HG02588 (cell line): ENCODE data around the gene CHRNA5.
"Not testable (repeated sequence)": the region's sequence is repeated elsewhere in the genome, so short reads cannot be mapped to it uniquely, and the experiment has no call there.

ENCODE experiments used
- ATAC-seq: cut with Tn5 transposase; IDR thresholded peaks from one replicate; pipeline ENCODE4 v1.9.1; 2021; ENCODE audit warnings: mild to moderate bottlenecking, moderate library complexity; ENCODE audit not compliant: unreplicated experiment

Gene CHRNA5

DNA sequence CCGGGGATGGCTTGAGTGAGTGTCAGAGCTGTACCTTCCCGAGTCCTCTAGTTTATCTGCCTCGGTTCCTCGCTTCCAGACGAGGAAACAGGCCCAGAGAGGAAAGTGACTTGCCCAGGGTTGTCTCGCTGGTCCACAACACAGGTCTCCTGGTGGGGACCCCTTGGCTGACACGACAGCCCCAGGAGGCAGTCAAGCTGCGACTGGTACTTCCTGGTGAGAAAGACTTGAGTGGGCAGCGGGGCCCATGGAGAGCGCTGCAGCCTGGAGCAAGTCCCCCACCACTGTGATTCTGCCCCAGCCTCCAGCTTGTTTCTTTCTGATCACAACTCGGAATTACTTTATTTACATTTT, 600 bp upstream of the CHRNA5 start:
- peak; percentile 3 for ATAC-seq

DNA sequence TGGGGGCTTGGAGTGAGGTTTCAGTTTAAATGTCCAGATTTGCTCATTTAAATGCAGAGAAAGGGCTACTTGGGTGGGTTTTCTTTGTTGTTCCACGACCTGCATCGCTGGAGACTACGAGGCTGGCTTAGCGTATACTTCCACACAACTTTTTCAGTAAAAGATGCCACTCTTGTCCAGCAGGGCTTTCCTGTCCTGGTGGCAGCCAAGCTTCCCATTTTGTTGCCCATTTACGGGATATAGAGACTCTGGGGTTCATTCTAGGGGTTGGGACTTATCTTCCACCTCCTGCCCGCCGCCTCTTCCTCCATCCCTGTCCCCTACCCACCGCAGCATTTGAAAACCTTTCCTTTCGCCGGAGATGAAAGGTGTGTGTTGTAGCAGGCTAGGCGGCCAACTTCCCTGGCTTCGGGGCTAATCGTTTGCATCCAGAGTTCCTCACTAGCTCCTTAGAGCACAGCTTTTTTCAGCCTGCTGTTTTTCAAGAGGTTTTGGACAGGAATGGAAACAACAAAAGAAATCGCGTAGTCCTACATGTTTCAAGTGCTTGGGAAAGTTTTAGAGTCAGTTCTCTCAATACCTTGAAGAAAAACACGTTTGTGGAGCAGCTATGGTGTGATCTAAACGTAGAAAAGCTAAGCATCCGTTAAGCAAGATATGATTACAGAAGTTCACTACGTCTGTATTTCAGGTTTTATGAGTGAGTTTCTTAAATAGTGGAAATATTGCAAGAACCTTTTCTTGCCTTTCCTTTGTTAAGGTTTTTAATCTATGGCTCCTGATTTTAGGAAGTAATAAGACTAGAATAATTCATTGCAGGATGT, 843 bp downstream of the CHRNA5 start:
- peak; percentile 13 for ATAC-seq

DNA sequence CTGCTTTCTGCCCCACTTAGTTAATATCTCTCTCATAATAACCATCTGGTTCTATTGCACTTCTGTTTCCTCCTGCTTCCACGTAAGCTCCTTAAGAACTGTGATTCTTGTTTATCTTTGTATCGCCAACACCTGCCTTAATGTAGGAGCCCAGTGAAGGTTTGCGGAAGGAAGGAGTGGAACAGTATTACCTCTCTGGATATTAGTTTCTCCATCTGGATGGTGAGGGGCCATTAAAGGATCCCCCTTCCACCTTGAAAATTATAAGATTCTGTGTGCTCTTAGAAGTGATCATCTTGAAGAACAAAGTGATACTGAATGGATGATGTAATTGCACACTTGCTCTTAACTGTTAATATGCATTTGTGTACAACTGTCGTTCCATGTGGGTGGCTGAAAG, 2.2 kb downstream of the CHRNA5 start:
- no peak for ATAC-seq

DNA sequence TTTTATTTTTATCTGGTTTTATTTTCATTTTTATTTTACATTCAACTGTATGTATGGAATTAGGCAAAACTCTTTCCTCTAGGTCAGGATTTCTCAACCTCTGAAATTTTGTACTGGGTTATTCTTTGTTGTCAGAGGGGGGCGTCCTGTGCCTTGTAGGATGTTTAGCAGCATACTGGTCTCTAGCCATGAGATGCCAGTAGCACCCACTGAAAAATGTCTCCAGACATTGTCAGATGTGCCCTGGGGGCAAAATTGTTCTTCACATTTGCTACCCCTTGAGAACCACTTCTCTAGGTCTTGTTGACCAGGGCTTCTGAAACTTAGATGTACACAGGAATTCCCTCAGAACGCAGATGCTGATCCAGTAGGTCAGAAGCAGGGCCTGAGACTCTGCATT, 5.4 kb downstream of the CHRNA5 start:
- no peak for ATAC-seq

DNA sequence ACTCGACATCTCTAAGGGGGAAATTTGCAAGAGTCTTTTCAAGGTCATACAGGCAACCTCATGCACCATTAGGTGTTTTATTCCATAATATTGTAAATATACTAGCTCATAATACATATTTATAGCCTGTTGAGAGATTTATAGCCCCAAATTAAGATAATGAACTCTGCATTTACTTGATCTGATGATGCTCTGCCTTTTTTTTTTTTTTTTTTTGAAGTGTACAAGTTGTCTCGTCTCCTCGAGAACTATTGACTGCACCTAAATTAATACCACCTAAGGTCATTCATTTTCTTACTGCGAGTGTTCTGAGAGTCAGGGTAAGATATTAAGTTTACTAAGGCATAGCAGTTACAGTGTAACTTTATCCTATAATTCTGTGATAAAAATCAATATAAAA, 6.1 kb downstream of the CHRNA5 start:
- ATAC-seq = no peak

DNA sequence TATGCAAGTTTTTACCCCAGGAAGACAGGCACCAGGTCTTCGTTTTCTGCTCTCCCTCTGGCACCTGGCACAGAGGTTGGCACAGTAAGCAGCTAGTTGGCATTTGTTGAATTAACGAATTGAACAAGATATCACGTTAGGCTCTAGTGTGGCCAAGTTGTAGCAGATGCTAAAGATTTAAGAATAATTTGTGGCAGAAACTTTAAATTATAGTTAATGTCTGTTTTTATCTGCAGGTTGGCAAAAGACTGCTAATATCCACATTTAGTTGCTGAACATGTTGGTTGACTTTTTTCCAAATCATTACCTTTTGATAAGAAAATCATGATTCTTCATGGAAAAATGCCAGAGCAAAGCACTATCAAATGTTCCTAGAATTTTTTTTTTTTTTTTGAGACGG, 8.1 kb downstream of the CHRNA5 start:
- ATAC-seq = no peak

DNA sequence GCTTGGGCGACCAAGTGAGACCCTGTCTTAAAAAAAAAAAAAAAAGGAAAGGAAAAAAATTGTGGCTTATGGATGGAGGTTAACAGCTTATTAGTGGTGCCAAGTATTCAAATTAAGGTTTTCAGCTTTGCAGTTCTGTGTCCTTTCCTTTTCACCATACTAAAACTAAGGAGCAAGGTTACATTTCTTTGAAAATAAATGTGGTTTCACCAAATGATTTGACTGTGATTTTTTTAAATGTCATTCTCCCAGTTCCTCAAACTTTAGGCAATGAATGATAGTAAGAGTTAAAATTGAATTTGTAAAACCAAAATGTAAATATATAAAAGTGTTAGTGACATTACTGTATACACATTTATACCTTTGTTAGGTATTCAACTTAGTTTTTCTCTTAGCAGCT, 9.6 kb downstream of the CHRNA5 start:
- ATAC-seq = no peak

DNA sequence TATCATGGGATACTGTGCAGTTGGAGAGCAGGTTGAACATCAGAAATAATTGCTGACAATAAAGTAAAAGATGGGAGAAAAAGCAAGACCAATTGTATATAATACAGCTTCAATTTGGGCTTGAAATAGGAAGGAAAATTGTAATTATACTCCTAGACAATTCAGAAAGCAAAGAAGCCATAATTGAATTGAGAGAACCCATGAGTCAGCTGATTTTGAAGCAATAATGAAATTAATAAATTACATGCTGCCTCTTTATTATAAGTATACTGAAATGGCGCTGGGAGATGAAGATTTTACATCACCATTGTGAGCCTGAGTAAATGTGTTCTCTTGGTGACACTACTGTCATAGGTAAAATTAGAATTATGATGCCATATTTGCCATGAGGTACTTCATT, 32.3 kb downstream of the CHRNA5 start:
- ATAC-seq = no peak

DNA sequence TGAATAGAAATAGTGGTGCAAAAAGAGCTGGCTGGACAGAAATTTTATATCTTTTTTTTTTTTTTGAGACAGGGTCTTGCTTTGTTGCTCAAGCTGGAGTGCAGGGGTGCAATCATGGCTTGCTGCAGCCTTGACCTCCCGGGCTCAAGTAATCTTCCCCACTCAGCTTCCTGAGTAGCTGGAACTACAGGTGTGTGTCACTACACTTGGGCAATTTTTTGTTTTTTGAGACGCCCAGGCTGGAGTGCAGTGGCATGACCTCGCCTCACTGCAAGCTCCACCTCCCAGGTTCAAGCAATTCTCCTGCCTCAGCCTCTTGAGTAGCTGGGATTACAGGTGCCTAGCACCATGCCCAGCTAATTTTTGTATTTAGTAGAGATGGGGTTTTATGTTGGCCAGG, 33.0 kb downstream of the CHRNA5 start:
- no peak for ATAC-seq

DNA sequence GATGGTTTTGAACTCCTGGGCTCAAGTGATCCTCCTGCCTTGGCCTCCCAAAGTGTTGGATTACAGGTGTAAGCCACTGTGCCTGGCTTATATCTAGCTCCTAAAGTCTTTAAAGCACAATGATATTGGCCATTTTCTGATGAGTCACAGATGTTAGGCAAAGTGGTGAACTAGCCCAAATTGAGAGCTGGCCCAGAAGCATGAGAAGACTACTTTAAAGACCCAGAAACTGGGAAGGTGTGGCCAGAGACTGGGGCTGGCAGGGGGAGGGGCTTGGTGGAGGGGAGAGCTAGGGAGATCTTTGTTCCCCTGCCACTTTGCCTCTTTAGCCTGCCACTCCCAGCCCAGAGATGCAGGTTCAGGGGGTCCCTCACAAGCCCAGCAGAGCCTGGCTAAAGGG, 33.9 kb downstream of the CHRNA5 start:
- ATAC-seq = no peak

DNA sequence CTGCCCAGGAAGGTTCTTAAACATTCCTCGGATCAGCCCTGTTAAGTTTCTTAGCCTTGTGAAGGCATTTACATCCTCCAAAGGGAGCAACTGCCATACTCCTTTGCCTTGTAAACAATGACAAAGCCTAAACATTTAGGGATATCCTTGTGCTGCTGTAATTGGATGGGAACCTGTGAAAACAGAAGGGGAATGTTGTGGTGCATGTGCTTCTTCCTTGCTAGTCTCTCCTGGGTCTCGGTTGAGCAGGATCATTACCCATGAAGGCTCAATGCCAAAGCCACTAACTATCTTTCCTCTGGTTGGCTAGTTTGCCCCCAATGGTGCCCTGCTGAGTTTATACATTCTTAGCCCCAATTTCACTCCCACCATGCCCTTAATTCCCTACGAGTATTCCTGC, 38.1 kb downstream of the CHRNA5 start:
- no peak for ATAC-seq

DNA sequence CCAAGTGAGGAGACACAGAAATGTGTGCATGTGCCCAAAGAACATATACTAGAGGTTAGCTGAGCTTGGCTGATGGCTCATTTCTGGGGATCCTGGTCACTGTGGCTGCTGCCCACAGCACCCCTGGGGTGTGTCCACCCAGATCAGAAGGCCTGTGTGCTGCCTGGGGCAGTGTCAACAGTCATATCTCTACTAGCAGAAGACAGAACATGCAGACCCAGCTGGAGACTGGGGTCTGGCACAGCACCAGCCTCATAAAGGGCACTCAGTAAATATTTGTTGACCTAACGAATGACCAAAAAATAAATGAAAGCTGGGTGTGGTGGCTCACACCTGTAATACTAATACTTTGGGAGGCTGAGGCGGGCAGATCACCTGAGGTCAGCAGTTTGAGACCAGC, 39.1 kb downstream of the CHRNA5 start:
- ATAC-seq = no peak

DNA sequence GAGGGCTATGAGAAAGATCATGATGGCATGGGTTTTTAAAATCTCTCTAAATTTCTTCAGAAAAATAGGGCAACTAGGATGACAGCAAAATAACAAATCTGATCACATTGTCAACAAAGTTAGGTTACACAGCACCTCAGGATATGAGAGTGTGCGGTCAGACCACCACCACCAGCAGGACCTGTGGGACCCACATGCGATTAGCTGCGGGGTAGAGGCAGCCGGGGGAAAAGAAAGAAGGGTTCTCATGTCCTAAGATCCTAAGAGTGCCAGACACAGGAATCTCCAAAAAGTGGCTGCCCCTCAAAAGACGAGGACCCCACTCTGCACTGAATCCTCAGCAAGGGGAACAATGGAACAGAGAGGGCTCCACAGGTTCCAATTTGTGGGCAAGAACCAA, 39.9 kb downstream of the CHRNA5 start:
- ATAC-seq = no peak

DNA sequence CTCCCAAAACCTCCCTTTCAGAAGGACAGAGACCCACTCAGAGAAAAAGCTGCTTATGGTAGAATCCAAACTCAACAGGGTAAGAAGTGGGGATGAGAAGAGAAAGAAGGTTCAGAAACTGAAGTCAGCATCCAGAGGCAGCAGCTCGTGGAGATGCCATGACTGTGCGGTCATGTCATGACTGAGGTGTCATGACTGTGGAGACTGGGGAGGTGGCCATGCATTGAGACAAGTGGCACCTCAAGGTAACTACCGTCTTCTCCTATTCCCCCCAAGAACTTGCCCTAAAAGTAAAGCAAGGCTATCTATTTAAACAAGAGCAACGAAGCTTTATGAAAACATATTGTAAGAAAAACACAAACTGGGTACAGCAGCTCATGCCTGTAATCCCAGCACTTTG, 40.4 kb downstream of the CHRNA5 start:
- no peak for ATAC-seq

DNA sequence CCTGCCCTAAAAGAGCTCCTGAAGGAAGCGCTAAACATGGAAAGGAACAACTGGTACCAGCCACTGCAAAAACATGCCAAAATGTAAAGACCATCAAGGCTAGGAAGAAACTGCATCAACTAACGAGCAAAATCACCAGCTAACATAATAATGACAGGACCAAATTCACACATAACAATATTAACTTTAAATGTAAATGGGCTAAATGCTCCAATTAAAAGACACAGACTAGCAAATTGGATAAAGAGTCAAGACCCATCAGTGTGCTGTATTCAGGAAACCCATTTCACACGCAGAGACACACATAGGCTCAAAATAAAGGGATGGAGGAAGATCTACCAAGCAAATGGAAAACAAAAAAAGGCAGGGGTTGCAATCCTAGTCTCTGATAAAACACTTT, 44.2 kb downstream of the CHRNA5 start:
- not testable (repeated sequence) for ATAC-seq

DNA sequence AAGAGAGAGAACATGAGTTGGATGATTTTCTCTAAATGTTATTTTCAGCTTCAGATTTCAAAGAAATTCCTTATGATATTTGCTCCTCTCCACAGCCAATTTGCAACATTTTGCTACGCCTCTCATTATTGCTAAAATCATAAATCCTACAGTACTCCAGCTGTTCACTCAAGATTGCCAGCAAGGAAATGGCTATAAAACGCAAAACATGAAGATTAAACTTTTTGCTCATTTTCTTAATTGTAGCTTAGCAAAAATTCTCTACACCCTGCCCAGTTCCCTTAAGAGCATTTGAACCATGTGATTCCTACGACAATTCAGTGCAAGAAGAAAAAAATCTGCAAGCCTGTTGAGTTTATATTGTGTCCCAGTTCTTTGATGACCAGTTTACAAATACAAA, 48.7 kb downstream of the CHRNA5 start:
- ATAC-seq = no peak

DNA sequence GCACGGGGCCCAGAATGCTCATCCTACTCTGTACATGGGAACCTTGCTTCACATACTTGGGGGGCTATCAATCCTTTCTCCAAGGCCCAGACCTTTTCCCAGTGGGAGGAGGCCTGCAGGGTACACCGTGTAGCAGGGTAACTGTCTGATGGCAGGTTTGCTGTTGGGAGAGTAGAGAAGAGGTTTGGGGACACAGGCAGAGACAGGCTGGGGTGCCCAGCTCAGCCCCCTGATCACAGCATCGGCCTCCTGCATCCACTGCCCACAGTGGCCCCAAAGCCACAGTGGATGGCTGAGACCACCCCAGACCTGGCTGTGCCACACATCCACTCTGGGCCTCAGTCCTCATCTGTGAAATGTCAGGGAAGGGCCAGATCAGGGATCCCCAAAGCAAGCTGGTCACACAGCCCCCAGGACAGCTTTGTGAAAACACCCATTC, 49.9 kb downstream of the CHRNA5 start:
- no peak for ATAC-seq

DNA sequence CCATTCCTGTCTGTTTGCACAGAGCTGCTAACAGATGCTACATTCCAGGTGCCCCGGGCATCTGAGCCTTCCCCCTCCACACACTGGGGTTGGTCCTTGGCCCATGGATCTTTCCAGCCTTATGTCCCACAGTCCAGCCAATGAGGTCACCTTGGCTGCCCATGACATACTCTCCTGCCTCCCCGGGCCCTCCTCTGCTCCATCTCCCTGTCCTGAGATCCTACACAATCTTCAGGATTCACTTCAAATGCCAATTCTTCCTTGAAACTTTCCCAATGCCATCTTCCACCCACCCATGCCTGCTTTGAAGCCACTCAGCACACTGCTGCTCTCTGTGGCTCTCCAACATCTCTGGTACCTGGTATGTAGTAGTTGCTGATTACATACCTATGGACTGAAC, 51.2 kb downstream of the CHRNA5 start:
- ATAC-seq = no peak

DNA sequence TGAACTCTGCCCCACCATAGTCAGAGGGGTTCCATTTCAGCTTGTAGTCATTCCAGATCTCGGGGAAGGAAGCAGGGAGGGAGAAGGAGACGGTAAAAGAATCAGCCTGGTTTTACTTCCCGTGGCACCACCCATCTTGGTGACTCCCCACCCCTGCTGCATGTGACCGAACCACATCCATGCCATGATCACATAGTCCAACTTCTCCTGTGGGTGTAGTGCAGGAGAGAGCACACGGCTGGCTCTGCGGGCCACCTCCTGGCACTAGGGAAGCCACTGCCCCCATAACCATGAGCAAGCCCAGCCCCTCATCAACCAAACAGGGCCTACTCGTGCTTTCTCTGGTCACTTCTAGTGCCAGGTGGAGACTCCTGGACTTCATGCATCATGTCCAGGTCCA, 51.8 kb downstream of the CHRNA5 start:
- no peak for ATAC-seq

DNA sequence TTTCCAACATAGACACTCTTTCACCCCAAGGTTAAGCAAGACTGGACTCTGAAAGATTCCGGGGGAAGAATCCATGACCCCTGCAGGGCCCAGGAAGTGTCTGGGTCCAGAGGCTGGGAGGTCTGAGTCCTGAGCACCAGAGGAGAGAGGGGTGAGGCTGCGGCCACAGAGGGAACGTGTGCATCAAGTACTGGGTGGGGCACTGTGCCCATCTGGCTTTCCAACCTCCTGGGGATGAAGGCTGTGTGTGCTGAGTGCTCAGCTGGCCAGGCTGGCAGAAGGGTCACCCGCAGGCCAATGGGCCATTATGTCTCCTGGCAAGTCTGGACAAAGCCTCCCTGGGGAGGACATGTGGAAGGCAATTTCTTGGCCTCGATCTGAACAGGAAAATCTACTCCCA, 52.2 kb downstream of the CHRNA5 start:
- ATAC-seq = no peak

DNA sequence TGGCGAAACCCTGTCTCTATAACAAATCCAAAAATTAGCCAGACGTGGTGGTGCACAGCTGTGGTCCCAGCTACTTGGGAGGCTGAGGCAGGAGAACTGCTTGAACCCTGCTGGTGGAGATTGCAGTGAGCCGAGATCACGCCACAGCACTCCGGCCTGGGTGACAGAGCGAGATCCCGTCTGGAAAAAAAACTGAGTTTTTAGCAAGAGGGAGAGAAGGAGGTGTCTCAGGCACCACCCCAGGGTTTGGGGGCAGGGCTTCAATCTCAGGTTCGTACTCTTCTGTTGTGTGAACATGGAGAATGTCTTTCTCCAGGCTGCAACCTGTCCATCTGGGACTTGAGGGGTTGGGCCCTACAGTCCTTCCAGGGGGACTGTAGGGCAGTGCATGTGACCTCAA, 52.7 kb downstream of the CHRNA5 start:
- ATAC-seq = no peak

DNA sequence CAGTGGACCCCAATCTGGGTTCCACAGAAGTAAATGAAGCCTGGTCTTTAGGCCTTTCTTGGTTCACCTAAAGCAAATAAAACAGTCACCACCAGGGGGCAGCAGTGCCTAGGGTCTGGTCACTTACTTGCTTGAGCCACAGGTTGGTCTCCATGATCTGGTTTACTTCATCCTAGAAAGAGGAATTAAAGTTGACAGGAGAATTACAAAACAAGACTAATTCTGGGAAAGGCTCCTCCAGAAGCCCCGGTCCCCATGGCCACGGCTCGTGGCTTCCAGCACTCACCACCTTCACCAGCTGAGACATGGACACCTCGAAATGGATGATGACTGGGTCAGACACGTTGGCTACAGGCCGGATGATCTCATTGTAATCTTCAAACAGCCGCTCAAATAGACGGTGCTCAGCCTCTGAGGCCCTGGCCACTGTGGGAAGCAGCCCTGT, 53.2 kb downstream of the CHRNA5 start:
- ATAC-seq = no peak
